KG1 (cell line): ENCODE results near the gene FADS3.

Experiments
- DNase-seq: peaks from one replicate; lab custom pipeline; 2025; lab: John Stamatoyannopoulos, UW

FADS3 gene

GRCh38 chr11:61913699-61914395 is 22.5 kb upstream of the FADS3 start:
- no peak for DNase-seq

GRCh38 chr11:61912991-61913698 is 21.8 kb upstream of the FADS3 start:
- DNase-seq: no peak

- DNase-seq: peak; percentile 50
Observed at GRCh38 chr11:61912530-61912898, 21.2 kb upstream of the FADS3 start.

GRCh38 chr11:61911701-61912529 is 20.6 kb upstream of the FADS3 start:
- no peak for DNase-seq

- DNase-seq: no peak
Observed at GRCh38 chr11:61911128-61911700, 19.9 kb upstream of the FADS3 start.

GRCh38 chr11:61910187-61911127 is 19.1 kb upstream of the FADS3 start:
- no peak for DNase-seq

GRCh38 chr11:61908730-61909316 is 17.5 kb upstream of the FADS3 start:
- DNase-seq: no peak

- no peak for DNase-seq
Observed at GRCh38 chr11:61907871-61908729, 16.8 kb upstream of the FADS3 start.

GRCh38 chr11:61907282-61907681 is 15.9 kb upstream of the FADS3 start:
- DNase-seq: no peak

GRCh38 chr11:61906522-61906909 is 15.2 kb upstream of the FADS3 start:
- no peak for DNase-seq

GRCh38 chr11:61905801-61906521 is 14.6 kb upstream of the FADS3 start:
- DNase-seq: no peak

- no peak for DNase-seq
Observed at GRCh38 chr11:61905067-61905696, 13.8 kb upstream of the FADS3 start.

GRCh38 chr11:61904539-61905048 is 13.2 kb upstream of the FADS3 start:
- no peak for DNase-seq

- DNase-seq: no peak
Observed at GRCh38 chr11:61903845-61904244, 12.5 kb upstream of the FADS3 start.

GRCh38 chr11:61902313-61902712 is 11.0 kb upstream of the FADS3 start:
- DNase-seq: no peak

- no peak for DNase-seq
Observed at GRCh38 chr11:61901397-61901796, 10.1 kb upstream of the FADS3 start.

- DNase-seq: no peak
Observed at GRCh38 chr11:61900251-61900650, 8.9 kb upstream of the FADS3 start.

GRCh38 chr11:61899146-61899841 is 7.9 kb upstream of the FADS3 start:
- DNase-seq: peak; percentile 96
